ENCODE measurements around the gene UCP3.

Gene UCP3

GRCh38 chr11:73977856-73978519, 30.9 kb downstream of the UCP3 start:
- no peak for DNase-seq

GRCh38 chr11:73976451-73977151, 32.3 kb downstream of the UCP3 start:
- no peak for DNase-seq

GRCh38 chr11:73975479-73975757, 33.5 kb downstream of the UCP3 start:
- no peak for DNase-seq

- DNase-seq = no peak
Observed at GRCh38 chr11:73974604-73975478, 34.0 kb downstream of the UCP3 start.

- DNase-seq = no peak
Observed at GRCh38 chr11:73972620-73973449, 36.0 kb downstream of the UCP3 start.

GRCh38 chr11:73972187-73972586, 36.7 kb downstream of the UCP3 start:
- no peak for DNase-seq

- DNase-seq = no peak
Observed at GRCh38 chr11:73971175-73971719, 37.6 kb downstream of the UCP3 start.

GRCh38 chr11:73969991-73970800, 38.7 kb downstream of the UCP3 start:
- DNase-seq = no peak

GRCh38 chr11:73969091-73969490, 39.8 kb downstream of the UCP3 start:
- no peak for DNase-seq

GRCh38 chr11:73968356-73968966, 40.4 kb downstream of the UCP3 start:
- DNase-seq = no peak

GRCh38 chr11:73965764-73966121, 43.1 kb downstream of the UCP3 start:
- DNase-seq = no peak

GRCh38 chr11:73965076-73965763, 43.7 kb downstream of the UCP3 start:
- no peak for DNase-seq

GRCh38 chr11:73963861-73964260, 45.0 kb downstream of the UCP3 start:
- DNase-seq = no peak

- no peak for DNase-seq
Observed at GRCh38 chr11:73962101-73962705, 46.7 kb downstream of the UCP3 start.

GRCh38 chr11:73961321-73961720, 47.6 kb downstream of the UCP3 start:
- no peak for DNase-seq

GRCh38 chr11:73958521-73959141, 50.3 kb downstream of the UCP3 start:
- DNase-seq = no peak

GRCh38 chr11:73957654-73958361, 51.1 kb downstream of the UCP3 start:
- DNase-seq = no peak

GRCh38 chr11:73956876-73957653, 51.8 kb downstream of the UCP3 start:
- DNase-seq = no peak
